ENCODE data around the gene ESPL1. TPM values are rescaled to one million over a fixed set of nuclear protein-coding genes. Genes with fewer than 3 reads are reported as not detected.
A peak's percentile ranks its signal among the peaks of the same experiment; 100 is the strongest.

Gene ESPL1
- total and polyA plus RNA-seq, 7 donors: under 0.01 to 7.6 (median 1.9) TPM

GRCh38 chr12:53251477-53252348, 16.4 kb upstream of the ESPL1 start:
- WGBS, 2 donors: 1% methylated on average over 51 of the region's 51 CpGs

GRCh38 chr12:53252349-53252916, 15.7 kb upstream of the ESPL1 start:
- peak; percentile 71 for DNase-seq
- Histone ChIP-seq H3K9me3 (no peaks in the 10 kb centered on the region), H3K4me3 (peak overlapping the region; percentile 79 to 98 (median 90)), H3K4me1 (peaks cover 0 to 41% (median 27%) of the 10 kb centered on the region in 4 donors), H3K27ac (peak overlapping the region; percentile 95 to 97 (median 96)), H3K36me3 (peaks cover 7 to 26% (median 8%) of the 10 kb centered on the region in 4 donors), H3K27me3 (no peaks in the 10 kb centered on the region)
- WGBS, 2 donors: 6 to 12% methylated on average over 19 of the region's 19 CpGs
- TF ChIP-seq POLR2A (IDR thresholded peaks at IDR 0.05) (no peak), CTCF (IDR thresholded peaks at IDR 0.05) (no peak), POLR2AphosphoS5 (IDR thresholded peaks at IDR 0.05) (no peak), EP300 (IDR thresholded peaks at IDR 0.05) (no peak)
- intact Hi-C loops (cut with DNase I): loop anchor here (1.0 kb wide), 1 partner anchor 39 kb away; no protein-coding TSS in a partner anchor

More at GRCh38 chr12:53251477-53252348, 16.4 kb upstream of the ESPL1 start:
- Histone ChIP-seq H3K4me1 (peaks cover 0 to 41% (median 27%) of the 10 kb centered on the region in 4 donors), H3K27me3 (no peaks in the 10 kb centered on the region), H3K4me3 (peak overlapping the region; percentile 79 to 98 (median 90)), H3K27ac (peak overlapping the region; percentile 95 to 97 (median 96)), H3K9me3 (no peaks in the 10 kb centered on the region), H3K36me3 (peaks cover 7 to 26% (median 8%) of the 10 kb centered on the region in 4 donors)
- TF ChIP-seq EP300 (IDR thresholded peaks at IDR 0.05) (no peak), POLR2AphosphoS5 (IDR thresholded peaks at IDR 0.05) (peak; percentile 80 to 95 (median 86)), CTCF (IDR thresholded peaks at IDR 0.05) (peak in 2 of 4 experiments; percentile 17 to 27), POLR2A (IDR thresholded peaks at IDR 0.05) (peak; percentile 64 to 68)
- intact Hi-C loops (cut with DNase I): loop anchor here (1.0 to 2.0 kb wide), 3 partner anchors 19 to 38 kb away; partner anchors contain the start of gene RARG
- DNase-seq: peak; percentile 91

- WGBS, 2 donors: 86 to 93% methylated on average over 13 of the region's 13 CpGs
- H3K36me3 ChIP-seq: peaks cover 7 to 26% (median 8%) of the 10 kb centered on the region in 4 donors
- intact Hi-C loops (cut with DNase I): no loop called here
- H3K4me1 ChIP-seq: peaks cover 0 to 41% (median 27%) of the 10 kb centered on the region in 4 donors
- no peaks in the 10 kb centered on the region for H3K9me3 ChIP-seq
- no peak for DNase-seq
- peak overlapping the region in 3 of 4 donors; percentile 96 to 97 (median 97) for H3K27ac ChIP-seq
- TF ChIP-seq POLR2AphosphoS5 (IDR thresholded peaks at IDR 0.05): no peak
- no peak for TF ChIP-seq POLR2A (IDR thresholded peaks at IDR 0.05)
- TF ChIP-seq EP300 (IDR thresholded peaks at IDR 0.05): no peak
- TF ChIP-seq CTCF (IDR thresholded peaks at IDR 0.05): no peak
- no peaks in the 10 kb centered on the region for H3K27me3 ChIP-seq
- H3K4me3 ChIP-seq: peak overlapping the region in 2 of 4 donors; percentile 88 to 98
These were observed 14.8 kb upstream of the ESPL1 start for GRCh38 chr12:53253298-53253697.

GRCh38 chr12:53254816-53255545, 13.1 kb upstream of the ESPL1 start:
- no peak for DNase-seq
- Histone ChIP-seq H3K4me3 (no peak overlapping the region), H3K36me3 (peaks cover 7 to 26% (median 8%) of the 10 kb centered on the region in 4 donors), H3K27me3 (no peaks in the 10 kb centered on the region), H3K27ac (no peak overlapping the region), H3K9me3 (no peaks in the 10 kb centered on the region), H3K4me1 (peaks cover 0 to 41% (median 27%) of the 10 kb centered on the region in 4 donors)
- intact Hi-C loops (cut with DNase I): no loop called here
- 92 to 95% methylated on average over 1 of the region's 1 CpG for WGBS, 2 donors
- no peak for TF ChIP-seq POLR2A (IDR thresholded peaks at IDR 0.05)
- TF ChIP-seq EP300 (IDR thresholded peaks at IDR 0.05): no peak
- TF ChIP-seq POLR2AphosphoS5 (IDR thresholded peaks at IDR 0.05): no peak

Data from sigmoid colon (tissue), 7 donors.